HG02642 (cell line): ENCODE measurements around the gene OTULIN.

ENCODE experiments used
- ATAC-seq: cut with Tn5 transposase; IDR thresholded peaks from one replicate; pipeline ENCODE4 v1.9.1; 2021; ENCODE audit warnings: mild to moderate bottlenecking; ENCODE audit not compliant: unreplicated experiment, poor library complexity

Gene OTULIN

GRCh38 chr5:14695152-14695551 lies 30.6 kb downstream of the OTULIN start:
- ATAC-seq = no peak

- ATAC-seq = no peak
Measured at GRCh38 chr5:14696057-14696456, 31.5 kb downstream of the OTULIN start.

GRCh38 chr5:14696851-14697250 lies 32.3 kb downstream of the OTULIN start:
- ATAC-seq = no peak

- no peak for ATAC-seq
Measured at GRCh38 chr5:14698495-14698894, 34.0 kb downstream of the OTULIN start.

- no peak for ATAC-seq
Measured at GRCh38 chr5:14699159-14699558, 34.6 kb downstream of the OTULIN start.

- no peak for ATAC-seq
Measured at GRCh38 chr5:14699807-14700400, 35.4 kb downstream of the OTULIN start.

- ATAC-seq = no peak
Measured at GRCh38 chr5:14700478-14701436, 36.2 kb downstream of the OTULIN start.

- no peak for ATAC-seq
Measured at GRCh38 chr5:14701556-14701955, 37.0 kb downstream of the OTULIN start.

GRCh38 chr5:14702238-14702839 lies 37.8 kb downstream of the OTULIN start:
- no peak for ATAC-seq

GRCh38 chr5:14705556-14705955 lies 41.0 kb downstream of the OTULIN start:
- ATAC-seq = no peak

GRCh38 chr5:14706615-14707021 lies 42.1 kb downstream of the OTULIN start:
- no peak for ATAC-seq

- no peak for ATAC-seq
Measured at GRCh38 chr5:14707811-14708390, 43.4 kb downstream of the OTULIN start.

- no peak for ATAC-seq
Measured at GRCh38 chr5:14708551-14708950, 44.0 kb downstream of the OTULIN start.

GRCh38 chr5:14710313-14710994 lies 45.9 kb downstream of the OTULIN start:
- ATAC-seq = no peak

- ATAC-seq = no peak
Measured at GRCh38 chr5:14712131-14712530, 47.6 kb downstream of the OTULIN start.

GRCh38 chr5:14712666-14713065 lies 48.1 kb downstream of the OTULIN start:
- ATAC-seq = no peak

GRCh38 chr5:14713476-14714390 lies 49.2 kb downstream of the OTULIN start:
- ATAC-seq = no peak

- ATAC-seq = no peak
Measured at GRCh38 chr5:14714706-14715105, 50.2 kb downstream of the OTULIN start.

- ATAC-seq = no peak
Measured at GRCh38 chr5:14715481-14715880, 51.0 kb downstream of the OTULIN start.
